Mucosa of stomach (tissue), 1 donor: ENCODE results near the gene SYS1.
A peak's percentile ranks its signal among the peaks of the same experiment; 100 is the strongest.

Experiments used
- H3K27me3 ChIP-seq: one replicate; pipeline ENCODE4 v1.7.0; 2013; ENCODE audit warnings: mild to moderate bottlenecking, low read length; ENCODE audit not compliant: control insufficient read depth, insufficient read depth
- H3K36me3 ChIP-seq: one replicate; pipeline ENCODE4 v1.7.0; 2013; ENCODE audit warnings: low read length; ENCODE audit not compliant: control insufficient read depth, insufficient read depth
- H3K4me1 ChIP-seq: one replicate; pipeline ENCODE4 v1.7.0; 2013; ENCODE audit warnings: mild to moderate bottlenecking, low read length; ENCODE audit not compliant: control insufficient read depth, insufficient read depth
- H3K4me3 ChIP-seq: one replicate; pipeline ENCODE4 v1.7.0; 2013; ENCODE audit warnings: low read length
- H3K9ac ChIP-seq: one replicate; pipeline ENCODE4 v1.7.0; 2013; ENCODE audit warnings: mild to moderate bottlenecking, low read length, moderate library complexity
- H3K9me3 ChIP-seq: one replicate; pipeline ENCODE4 v1.7.0; 2013; ENCODE audit warnings: mild to moderate bottlenecking, low read length, moderate library complexity; ENCODE audit not compliant: control insufficient read depth
- donor health status: Pancreatic carcinoma.

The SYS1 gene

DNA sequence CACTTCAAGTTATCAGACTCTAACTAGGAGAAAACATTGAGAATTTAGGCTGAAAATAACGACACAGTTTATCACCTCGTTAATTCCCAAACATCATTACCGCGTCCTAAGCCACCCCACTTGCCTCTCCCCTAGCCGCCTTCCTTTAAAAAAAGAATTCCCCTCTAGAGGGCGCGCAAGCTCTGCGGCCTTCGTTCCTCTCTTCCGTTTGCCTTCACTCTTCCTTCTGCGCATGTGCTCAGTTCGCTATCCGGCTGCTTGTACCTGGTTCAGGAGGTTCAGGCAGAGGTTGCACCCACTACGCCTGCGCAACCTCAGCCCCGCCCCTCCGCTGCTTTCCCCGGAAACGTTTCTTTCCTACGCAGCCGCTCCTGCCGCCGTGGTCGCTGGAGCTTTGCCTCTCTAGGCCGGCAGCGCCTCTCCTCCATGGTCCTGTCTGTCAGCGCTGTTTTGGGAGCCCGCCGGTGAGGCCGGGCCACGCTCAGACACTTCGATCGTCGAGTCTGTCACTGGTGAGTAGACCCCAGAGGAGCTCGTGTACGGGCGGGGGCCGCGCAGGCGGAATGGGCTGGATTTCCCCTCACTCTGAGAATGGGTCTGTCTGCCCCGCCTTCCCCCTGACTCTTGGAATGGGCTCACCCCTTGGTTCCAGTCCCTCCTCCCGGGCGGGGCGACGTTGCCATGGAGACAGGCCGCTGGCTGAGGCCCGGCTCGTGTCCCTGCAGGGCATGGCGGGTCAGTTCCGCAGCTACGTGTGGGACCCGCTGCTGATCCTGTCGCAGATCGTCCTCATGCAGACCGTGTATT, at the start of gene SYS1:
Gene SYS1 (plus strand): TSS at position 353 of the 807 bp plus-strand sequence. CDS start 376 bp downstream, at position 729.
- H3K36me3 ChIP-seq: peaks cover 7% of the 10 kb centered on the region
- H3K9me3 ChIP-seq: no peaks in the 10 kb centered on the region
- H3K4me1 ChIP-seq: peaks cover 46% of the 10 kb centered on the region
- peak within 1 kb of the TSS; percentile 91 for H3K9ac ChIP-seq
- H3K27me3 ChIP-seq: no peaks in the 10 kb centered on the region
- H3K4me3 ChIP-seq: peak within 1 kb of the TSS; percentile 87

DNA sequence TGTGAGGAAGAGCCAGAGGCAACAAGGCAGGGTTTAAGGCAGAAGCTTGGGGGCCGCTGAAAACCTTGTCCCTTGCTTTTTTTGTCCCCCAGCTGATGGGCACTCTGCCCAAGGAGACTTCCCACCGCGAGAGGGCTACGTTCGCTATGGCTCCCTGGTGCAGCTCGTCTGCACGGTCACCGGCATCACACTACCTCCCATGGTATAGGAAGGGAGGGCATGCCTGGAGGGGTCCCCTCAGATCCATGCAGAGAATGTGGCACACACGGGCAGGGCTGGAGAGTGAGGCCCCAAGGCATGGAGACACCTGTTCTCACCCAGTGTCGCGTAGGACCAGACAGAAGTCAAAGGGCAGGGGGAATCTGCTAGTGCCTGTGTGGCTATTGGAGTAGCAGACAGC, 49.0 kb upstream of the SYS1 start:
- no peaks in the 10 kb centered on the region for H3K9me3 ChIP-seq
- H3K27me3 ChIP-seq: peaks cover 55% of the 10 kb centered on the region

DNA sequence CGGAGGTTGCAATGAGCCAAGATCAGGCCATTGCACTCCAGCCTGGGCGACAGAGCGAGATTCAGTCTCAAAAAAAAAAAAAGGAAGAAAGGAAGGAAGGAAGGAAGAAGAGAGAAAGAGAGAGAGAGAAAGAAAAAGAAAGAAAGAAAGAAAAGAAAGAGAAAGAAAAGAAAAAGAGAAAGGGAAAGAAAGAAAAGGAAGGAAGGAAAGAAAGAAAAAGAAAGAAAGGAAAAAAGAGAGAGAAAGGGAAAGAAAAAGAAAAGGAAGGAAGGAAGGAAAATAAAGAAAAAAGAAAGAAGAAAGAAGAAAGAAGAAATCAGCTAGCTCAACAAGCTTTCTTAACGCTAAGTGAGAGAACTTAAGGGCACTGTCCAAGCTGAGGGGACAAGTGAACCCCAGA, 47.3 kb upstream of the SYS1 start:
- no peak overlapping the region for H3K4me3 ChIP-seq
- H3K27me3 ChIP-seq: peaks cover 55% of the 10 kb centered on the region
- H3K36me3 ChIP-seq: no peaks in the 10 kb centered on the region
- H3K9me3 ChIP-seq: no peaks in the 10 kb centered on the region
- H3K9ac ChIP-seq: no peak overlapping the region
- peaks cover 3% of the 10 kb centered on the region for H3K4me1 ChIP-seq

More for the DNA sequence above, 49.0 kb upstream of the SYS1 start:
- no peaks in the 10 kb centered on the region for H3K36me3 ChIP-seq
- H3K9ac ChIP-seq: no peak overlapping the region
- no peaks in the 10 kb centered on the region for H3K4me1 ChIP-seq
- H3K4me3 ChIP-seq: no peak overlapping the region

DNA sequence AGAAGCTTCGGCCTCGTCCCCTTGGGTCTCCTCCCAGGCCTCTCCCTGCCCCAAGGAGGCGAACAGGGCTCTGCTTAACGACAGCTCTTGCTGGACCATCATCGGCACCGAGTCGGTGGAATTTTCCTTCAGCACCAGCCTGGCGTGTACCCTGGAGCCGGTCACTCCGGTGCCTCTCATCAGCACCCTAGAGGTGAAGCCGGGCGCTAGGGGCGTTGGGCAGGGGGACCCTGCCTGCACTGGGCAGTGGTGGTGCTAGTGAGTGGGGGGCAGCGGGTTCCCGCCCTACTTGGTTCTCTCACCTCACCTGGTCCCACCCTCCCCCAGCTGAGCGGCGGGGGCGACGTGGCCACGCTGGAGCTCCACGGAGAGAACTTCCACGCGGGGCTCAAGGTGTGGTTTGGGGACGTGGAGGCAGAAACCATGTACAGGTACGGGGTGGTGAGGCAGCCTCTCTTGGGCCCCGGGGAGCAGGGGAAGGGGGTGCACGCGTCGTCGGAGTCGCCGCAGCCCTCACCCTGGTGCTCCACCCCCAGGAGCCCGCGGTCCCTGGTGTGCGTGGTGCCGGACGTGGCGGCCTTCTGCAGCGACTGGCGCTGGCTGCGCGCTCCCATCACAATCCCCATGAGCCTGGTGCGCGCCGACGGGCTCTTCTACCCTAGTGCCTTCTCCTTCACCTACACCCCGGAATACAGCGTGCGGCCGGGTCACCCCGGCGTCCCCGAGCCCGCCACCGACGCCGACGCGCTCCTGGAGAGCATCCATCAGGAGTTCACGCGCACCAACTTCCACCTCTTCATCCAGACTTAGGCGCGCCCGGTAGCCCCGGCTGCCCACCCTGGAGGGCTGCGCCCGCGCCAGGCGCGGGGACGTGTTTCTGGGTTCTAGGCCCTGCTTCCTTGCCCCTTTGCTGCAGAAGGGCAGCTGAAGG, 46.5 kb upstream of the SYS1 start:
- H3K27me3 ChIP-seq: peaks cover 54% of the 10 kb centered on the region
- H3K36me3 ChIP-seq: no peaks in the 10 kb centered on the region
- H3K9me3 ChIP-seq: no peaks in the 10 kb centered on the region
- peaks cover 3% of the 10 kb centered on the region for H3K4me1 ChIP-seq
- H3K4me3 ChIP-seq: no peak overlapping the region
- H3K9ac ChIP-seq: no peak overlapping the region

DNA sequence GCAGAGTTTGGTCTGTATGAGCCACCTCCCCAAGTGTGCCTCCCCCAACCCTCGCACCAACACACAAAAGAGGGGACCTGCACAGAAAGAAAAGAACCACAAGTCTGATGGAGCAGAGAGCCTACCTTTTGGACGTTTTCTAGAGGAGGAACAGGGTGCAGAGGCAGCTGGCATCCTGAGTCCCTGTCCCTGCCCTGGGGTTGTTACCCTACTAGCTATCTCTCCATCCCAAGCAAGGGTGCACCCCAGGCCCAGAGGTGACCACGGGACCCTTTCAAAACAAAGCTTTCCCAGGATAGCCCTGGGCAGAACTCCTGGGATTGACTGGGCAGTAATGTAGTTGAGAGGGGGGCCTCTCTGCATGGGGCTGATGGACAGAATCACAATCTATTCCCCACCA, 45.1 kb upstream of the SYS1 start:
- Histone ChIP-seq H3K27me3 (peaks cover 42% of the 10 kb centered on the region), H3K4me1 (peaks cover 3% of the 10 kb centered on the region), H3K4me3 (no peak overlapping the region), H3K36me3 (no peaks in the 10 kb centered on the region), H3K9ac (no peak overlapping the region), H3K9me3 (no peaks in the 10 kb centered on the region)

DNA sequence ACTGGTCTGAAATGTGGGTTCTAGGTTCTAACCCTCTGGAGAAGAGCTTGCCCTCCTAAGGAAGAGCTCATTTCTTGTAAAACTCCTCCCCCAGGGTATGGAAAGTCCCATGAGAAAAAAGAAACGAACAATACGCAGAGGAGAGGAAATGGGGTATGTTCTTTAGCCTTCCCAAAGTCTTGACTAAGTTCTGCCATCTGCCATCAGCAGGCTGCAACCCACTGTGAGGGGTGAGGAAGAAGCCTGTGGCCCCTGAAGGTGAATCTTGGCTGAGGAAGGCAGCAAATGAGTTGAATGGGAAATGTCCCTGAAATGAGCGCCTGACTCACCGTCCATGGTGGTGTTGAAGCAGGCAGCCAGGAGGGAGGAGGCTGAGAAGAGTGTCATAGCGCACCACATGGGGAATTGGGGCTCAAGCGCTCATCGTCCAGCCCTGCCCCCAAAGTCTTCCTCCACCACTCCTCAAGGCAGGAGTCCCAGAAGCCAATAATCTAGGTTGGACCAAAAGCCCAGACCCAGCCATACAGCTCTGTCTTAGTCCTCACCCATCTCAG, 44.5 kb upstream of the SYS1 start:
- no peaks in the 10 kb centered on the region for H3K9me3 ChIP-seq
- H3K9ac ChIP-seq: no peak overlapping the region
- no peak overlapping the region for H3K4me3 ChIP-seq
- H3K36me3 ChIP-seq: no peaks in the 10 kb centered on the region
- peaks cover 3% of the 10 kb centered on the region for H3K4me1 ChIP-seq
- peaks cover 41% of the 10 kb centered on the region for H3K27me3 ChIP-seq

DNA sequence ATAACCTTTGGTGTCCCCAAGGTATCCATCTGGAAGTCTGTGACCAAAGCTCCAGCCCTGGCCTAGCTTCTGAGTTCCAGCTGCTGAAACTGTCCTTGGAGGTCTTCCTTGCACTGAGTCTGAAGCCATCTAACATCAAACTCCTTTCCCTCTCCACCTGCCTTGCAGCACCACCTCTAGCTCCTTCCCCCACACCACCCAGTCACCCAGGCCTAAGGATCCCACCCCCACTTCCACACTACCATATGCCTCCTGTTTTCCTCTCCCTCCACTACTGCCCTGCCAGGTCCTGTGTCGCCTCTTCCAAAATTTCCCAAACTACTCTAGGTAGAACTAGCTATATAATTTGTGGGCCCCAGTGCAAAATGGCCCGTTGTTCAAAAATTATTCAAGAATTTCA, 44.0 kb upstream of the SYS1 start:
- no peak overlapping the region for H3K9ac ChIP-seq
- peaks cover 3% of the 10 kb centered on the region for H3K4me1 ChIP-seq
- no peak overlapping the region for H3K4me3 ChIP-seq
- no peaks in the 10 kb centered on the region for H3K36me3 ChIP-seq
- peaks cover 36% of the 10 kb centered on the region for H3K27me3 ChIP-seq
- no peaks in the 10 kb centered on the region for H3K9me3 ChIP-seq

DNA sequence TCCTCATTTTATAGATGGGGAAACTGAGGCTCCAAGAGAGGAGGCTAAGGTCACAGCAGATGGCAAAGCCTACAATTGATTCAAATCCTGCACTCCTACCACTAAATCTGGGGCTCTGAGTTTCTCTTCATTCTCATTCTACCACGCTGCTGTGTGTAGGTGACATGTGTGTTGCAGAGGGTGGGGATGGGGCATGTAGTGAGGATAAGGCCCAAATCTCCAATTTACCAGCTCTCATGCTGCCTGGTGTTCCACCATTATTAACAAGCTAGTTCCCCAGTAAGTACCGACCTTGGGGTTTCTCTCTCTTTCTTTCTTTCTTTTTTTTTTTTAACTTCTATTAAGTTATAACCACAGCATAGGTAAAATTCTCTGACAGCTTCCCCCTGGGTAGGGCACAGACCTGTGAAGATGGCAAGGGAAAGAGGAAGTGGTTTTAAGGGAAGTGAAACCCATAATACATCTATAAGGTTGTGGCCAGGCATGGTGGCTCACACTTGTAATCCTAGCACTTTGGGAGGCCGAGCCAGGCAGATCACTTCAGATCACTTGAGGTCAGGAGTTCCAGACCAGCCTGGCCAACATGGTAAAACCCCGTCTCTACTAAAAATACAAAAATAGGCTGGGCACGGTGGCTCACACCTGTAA, 41.9 kb upstream of the SYS1 start:
- H3K36me3 ChIP-seq: no peaks in the 10 kb centered on the region
- no peak overlapping the region for H3K4me3 ChIP-seq
- no peaks in the 10 kb centered on the region for H3K9me3 ChIP-seq
- peaks cover 3% of the 10 kb centered on the region for H3K4me1 ChIP-seq
- H3K9ac ChIP-seq: no peak overlapping the region
- peaks cover 25% of the 10 kb centered on the region for H3K27me3 ChIP-seq

DNA sequence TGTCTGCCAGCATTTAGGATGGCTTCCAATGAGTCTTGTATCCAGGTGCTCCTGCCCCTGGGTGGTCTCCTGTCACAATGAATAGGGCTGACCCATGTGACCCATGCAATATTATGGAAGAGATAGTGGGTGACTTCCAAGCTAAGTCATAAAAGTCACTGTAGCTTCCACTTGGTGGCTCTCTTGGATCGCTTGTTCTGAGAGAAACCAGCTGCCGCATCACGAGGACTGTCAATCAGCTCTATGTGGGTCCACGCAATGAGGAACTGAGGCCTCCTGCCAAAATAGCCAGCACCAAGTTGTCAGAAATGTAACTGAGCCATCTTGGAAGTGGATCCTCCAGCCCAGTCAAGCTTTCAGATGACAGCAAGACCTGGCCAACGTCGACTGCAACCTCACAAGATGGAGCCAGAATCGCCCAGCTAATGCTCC, 40.0 kb upstream of the SYS1 start:
- peaks cover 3% of the 10 kb centered on the region for H3K4me1 ChIP-seq
- no peak overlapping the region for H3K9ac ChIP-seq
- H3K4me3 ChIP-seq: no peak overlapping the region
- no peaks in the 10 kb centered on the region for H3K36me3 ChIP-seq
- H3K9me3 ChIP-seq: no peaks in the 10 kb centered on the region
- peaks cover 7% of the 10 kb centered on the region for H3K27me3 ChIP-seq

DNA sequence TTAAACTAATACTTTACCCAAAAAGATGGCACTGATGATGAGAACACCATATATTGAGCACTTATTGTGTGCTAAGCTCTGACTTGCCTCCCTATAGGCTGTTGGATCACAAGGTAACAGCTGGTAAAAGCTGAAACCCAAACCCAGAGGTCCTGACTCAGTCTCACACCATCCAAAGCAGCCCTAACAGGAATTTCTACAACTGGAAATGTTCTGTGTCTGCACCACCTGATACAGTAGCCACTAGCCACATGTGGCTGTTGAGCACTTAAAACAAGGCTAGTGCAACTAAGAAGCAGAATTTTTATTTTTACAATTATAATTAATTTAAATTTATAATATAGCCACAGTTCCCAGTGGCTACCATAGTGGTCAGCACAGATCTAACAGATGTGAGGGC, 39.2 kb upstream of the SYS1 start:
- no peak overlapping the region for H3K4me3 ChIP-seq
- H3K9me3 ChIP-seq: no peaks in the 10 kb centered on the region
- H3K27me3 ChIP-seq: peaks cover under 1% of the 10 kb centered on the region
- peaks cover 3% of the 10 kb centered on the region for H3K4me1 ChIP-seq
- H3K36me3 ChIP-seq: peaks cover 4% of the 10 kb centered on the region
- no peak overlapping the region for H3K9ac ChIP-seq

DNA sequence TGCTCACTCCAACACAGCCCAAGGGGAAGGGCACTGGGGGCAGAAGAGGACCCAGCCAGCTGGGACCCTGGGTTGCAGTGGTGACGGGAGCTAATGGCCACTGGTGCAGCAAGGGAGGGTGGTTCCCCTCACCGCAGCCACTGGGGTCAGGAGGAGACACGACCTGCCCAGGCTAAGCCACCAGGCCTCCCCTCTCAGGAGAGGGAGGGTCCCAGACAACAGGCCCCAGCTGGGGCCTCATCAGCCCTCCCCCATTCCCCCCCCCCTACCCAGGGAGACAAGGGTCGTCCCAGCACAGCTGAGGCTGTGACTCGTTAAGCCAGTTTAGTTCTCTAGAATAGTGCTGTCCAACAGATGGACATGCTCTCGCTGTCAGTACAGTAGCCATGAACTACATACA, 37.6 kb upstream of the SYS1 start:
- H3K27me3 ChIP-seq: no peaks in the 10 kb centered on the region
- H3K9ac ChIP-seq: no peak overlapping the region
- peaks cover 12% of the 10 kb centered on the region for H3K4me1 ChIP-seq
- H3K36me3 ChIP-seq: peaks cover 19% of the 10 kb centered on the region
- no peaks in the 10 kb centered on the region for H3K9me3 ChIP-seq
- no peak overlapping the region for H3K4me3 ChIP-seq
